ENCODE results near the gene HAGH.
"Not testable (repeated sequence)": the region's sequence is repeated elsewhere in the genome, so short reads cannot be mapped to it uniquely, and the experiment has no call there.

HAGH gene

DNA sequence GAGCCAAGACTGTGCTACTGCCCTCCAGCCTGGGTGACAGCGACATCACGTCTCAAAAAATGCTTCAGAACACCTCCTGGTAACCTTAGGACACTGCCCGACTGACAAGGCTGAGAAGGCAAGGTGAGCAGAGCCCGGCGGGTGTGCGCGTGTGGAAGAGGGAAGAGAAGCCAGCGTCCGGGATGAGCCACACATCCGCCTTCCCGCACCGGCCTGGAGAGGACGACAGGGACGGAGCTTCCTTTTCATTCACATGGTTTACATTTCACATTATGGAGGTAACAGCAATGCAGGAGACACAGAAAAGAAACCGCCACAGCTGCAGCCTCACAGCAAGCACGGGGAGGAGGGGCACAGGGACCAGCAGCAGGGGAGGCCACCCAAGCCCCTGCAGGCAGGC lies 16.5 kb downstream of the HAGH start:
- DNase-seq (ENCODE audit: low read depth) = no peak

DNA sequence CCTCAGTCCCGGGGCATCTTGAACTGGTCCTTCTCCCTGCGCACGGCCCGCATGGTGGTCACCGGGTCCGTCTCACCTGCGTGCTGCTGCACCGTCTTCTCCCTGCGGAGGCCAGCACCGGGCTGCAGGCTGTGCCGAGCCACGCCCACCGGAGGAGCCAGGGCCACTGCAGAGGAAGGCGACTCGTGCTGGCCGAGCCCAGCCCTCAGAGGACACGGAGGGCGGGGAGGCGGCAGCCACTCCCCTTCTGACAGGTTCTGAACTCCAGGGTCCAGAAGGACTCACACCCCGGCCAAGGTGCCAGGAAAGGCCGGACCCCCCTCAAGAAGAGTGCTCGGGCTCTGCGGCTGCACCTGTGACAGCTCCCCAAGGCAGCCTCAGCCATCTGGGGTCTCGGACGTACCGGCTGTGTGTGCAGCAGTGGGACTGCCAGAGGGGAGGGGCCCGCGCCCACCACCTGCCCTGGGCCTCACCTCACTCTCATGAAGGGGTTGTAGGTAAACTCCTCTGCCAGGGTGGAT lies 17.3 kb downstream of the HAGH start:
- no peak for DNase-seq (ENCODE audit: low read depth)

DNA sequence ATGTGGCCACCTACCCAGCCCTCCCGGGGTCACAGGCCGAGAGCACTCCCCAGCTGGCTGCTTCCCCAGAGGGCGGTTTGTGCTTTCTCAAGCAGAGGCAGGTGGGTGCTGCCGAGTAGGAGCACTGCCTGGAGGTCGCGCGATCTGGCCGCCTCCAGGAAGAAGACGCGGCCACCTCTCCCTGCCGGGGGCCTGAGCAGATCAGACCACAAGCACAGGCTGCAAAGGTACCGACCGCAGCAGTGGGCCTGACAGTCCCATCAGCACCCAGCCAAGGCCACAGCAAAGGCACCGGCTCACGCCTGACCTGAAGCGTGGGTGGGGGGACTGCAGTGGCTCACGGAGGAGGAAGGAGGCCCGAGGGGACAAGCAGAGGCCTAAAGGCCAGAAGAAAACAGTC lies 17.9 kb downstream of the HAGH start:
- DNase-seq (ENCODE audit: low read depth) = no peak

DNA sequence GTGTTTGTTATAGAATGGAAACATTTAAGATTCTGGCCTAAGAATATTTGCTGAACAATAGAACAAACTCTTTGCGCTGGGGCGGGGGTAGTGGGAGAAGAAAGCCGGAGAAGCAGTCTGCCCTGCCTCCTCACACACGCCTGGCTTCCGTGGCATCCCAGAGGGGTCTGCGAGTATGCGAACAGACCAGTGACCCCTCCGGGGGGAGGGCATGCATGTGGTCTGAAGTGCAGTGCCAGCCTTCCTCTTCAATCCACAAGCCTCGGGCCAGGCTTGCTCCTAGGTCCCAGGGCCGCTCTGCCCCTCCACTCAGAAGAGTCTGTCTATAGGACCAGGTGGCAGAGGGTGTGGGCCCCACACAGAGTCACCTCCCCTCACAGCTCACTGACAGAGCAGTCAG lies 19.0 kb downstream of the HAGH start:
- no peak for DNase-seq (ENCODE audit: low read depth)

DNA sequence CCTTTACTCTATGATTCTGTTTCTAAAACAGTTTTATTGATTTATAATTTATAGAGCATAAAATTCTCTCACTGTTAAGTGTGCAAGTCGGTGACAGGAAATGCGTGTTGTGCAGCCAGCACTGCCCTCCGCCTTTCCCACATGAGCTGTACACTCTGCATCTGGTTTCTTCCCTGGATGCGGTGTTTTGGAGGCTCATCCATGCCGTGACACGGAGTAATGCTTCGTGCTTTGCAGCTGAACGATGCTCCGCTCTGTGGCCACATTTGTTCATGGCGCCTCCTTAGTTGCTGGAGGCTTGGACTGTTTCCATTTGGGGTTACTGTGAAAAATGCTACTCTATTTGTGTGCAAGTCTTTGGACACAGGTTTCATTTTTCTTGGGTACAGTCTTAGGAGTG lies 25.9 kb downstream of the HAGH start:
- DNase-seq (ENCODE audit: low read depth) = peak; percentile 26

DNA sequence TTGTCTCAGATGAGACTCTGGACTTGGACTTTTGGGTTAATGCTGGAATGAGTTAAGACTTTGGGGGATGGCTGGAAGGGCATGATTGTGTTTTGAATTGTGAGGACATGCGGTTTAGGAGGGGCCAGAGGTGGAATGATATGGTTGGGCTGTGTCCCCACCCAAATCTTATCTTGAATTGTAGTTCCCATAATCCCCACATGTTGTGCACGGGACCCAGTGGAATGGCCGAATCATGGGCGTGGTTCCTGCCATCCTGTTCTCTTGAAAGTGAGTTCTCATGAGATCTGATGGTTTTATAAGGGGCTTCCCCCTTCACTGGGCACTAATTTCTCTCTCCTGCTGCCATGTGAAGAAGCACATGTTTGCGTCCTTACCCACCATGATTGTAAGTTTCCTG lies 27.4 kb downstream of the HAGH start:
- not testable (repeated sequence) for DNase-seq (ENCODE audit: low read depth)

DNA sequence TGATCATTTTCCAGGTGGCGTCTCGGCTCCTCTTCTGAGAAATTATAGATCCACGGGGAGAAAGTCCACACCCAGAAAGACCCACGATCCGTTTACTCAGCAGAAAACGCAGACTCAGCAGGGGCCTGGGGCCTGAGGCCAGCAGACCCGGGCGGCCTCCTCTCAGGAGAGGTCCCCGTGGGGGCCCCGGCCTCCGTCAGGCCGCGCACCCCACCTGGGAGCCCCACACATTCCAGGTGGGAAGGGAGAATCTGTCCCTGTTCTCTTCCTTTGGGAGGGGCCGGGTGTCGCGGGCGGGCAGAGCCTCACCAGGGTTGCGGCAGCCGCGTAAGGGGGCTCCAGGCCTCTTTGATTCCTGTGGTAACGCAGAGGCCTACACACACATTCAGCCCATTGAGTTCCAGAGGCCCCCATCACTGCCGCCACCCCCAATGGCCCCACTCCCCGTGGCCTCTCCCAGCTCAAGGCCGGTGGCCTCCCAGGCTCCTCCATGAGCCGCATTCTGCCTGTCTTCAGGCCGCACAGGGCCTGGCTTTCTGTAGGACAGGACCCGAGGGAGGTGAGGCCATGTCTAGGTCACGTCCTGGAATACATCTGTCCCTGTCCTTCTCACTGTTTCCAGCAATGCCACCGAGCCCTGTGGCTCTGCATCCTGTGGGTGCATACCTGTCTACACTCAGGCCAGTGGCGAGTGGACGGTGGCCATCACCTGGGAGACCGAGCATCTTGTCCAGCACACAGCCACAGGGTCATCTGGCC lies 31.5 kb downstream of the HAGH start:
- no peak for DNase-seq (ENCODE audit: low read depth)

DNA sequence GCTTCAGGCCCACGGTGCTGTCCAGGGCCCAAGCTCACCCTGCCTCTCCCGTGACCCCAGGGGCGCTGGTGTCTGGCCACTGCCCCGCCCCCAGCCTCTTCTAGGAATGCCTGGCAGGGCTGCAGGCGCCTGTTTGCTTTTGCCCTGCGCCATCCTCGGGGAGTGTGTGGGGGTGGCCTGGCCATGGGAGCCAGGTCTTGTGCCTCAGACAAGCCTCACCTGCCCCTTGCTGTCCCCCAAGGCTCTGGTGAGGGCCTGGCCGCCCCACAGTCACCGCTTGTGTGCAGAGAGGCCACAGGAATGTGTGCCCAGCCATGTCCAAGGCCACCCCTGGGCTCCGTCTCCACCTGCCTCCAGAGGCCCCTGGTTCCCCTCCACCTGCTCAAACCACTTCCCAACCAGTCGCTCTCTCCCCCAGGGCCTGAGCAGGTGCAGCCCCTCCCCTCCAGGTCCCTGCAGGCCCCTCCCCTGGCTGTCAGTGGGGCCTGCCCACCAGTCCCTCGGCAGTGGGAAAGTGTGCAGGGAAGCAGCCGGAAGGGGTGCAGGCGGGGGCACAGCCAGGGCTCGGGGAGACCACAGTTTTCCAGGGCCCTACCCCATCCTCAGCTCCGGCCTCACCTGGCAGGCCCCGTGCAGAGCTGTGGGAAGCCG lies 32.3 kb downstream of the HAGH start:
- no peak for DNase-seq (ENCODE audit: low read depth)

DNA sequence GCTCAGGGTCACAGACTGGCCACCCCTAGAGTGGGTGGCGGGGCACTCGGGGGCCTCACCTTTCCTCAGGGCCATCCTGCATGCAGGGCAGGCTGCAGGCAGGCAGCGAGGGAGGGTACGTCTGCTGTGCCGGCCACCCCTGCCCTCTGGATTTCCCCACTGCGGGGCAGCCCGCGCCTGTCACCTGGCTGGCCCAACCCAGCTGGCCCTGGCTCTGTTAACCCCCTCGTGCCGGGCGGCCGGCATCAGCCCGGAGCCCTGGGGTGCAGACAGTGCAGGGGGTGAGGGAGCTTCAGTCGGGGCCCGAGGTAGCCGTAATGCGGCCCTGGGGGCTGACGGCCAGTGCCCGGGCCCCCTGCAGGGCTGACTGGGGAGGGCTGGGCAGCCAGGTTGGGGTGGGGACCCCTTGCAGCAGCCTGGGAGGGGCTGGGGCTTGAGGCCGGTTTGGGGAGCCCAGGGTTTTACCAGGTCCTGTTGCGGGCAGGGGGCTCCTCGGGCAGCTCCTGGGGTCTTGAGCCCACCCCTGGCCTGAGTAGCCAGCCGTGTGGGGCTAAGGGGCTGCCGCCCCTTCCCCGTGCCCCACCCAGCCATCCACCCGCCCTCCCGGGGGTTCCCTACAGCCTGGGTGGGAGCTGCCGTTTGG lies 32.9 kb downstream of the HAGH start, which contains the start of gene IGFALS:
IGFALS (minus strand) TSS at position 128 of the 643 bp plus-strand sequence; CDS start at position 75, 53 bp downstream.
- no peak for DNase-seq (ENCODE audit: low read depth)

DNA sequence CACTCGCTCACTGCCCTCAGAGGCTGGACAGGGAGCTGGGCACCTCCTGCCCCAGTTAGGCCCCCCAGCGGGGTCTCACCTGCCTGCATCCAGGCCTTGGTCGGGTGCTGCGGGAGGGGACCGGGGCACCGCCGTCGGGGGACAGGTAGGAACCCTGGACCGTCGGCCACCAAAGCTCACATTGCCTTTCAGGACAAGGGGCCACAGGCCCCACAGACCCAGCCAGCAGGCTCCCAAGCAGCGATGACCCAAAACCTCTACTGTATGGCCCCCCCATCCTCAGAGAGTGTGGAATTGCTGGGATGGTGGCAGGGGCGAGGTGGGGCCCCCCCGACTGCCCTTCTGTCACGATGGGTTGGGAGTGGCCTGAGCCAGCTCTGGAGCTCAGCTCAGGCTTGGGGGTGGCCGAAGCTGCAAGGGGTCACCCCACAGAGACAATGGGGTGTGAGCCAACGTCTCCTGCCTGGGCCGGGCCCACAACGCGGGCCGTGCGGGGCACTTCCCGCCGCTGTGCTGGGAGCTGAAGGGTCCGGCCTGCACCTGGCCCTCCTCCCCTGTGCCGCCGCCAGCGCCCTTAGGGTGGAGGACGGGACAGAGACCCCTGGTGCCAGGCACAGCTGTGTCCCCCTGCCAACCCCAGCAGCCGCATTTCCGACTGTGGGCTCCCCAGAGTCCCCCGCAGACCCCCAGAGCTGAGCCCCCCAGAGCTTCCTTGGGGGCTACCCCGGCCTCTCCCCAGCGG lies 33.6 kb downstream of the HAGH start:
- no peak for DNase-seq (ENCODE audit: low read depth)

DNA sequence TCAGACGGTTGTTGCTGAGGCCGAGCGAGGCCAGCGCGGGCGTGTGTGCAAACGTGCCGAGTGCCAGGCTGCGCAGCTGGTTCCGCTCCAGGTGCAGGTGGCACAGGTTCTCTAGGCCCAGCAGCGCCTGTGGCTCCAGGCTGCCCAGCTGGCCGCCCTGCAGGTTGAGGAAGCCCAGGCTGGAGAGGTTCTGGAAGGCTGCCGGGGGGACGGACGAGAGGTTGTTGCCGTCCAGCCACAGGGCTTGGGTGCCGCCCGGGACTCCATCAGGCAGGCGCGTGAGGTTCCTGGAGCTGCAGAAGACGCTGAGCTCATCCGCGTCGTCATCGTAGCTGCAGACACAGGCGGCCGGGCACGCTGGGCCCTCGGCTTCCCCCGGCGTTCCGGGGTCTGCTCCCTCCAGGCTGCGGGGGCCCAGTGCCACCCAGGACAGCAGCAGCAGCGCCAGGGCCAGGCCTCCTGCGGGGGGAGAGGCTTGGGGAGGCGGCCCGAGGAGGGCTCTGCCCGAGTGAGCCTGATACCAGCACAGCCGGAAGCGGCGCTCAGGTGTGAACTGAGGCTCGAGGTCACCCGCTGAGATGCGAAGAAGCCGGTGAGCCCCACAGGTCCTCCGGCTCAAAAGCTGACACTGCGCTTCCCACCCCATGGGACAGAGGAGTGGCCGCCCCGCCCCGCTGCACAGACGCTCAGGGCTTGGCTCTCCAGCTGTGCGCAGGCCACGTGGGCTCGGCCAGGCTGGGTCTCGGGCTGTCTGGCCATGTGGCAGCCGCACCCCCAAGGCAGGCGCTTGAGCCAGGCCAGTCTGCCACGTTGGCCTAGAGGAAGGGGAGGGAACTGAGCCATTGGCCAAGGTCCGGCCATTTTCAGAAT lies 34.4 kb downstream of the HAGH start:
- no peak for DNase-seq (ENCODE audit: low read depth)

DNA sequence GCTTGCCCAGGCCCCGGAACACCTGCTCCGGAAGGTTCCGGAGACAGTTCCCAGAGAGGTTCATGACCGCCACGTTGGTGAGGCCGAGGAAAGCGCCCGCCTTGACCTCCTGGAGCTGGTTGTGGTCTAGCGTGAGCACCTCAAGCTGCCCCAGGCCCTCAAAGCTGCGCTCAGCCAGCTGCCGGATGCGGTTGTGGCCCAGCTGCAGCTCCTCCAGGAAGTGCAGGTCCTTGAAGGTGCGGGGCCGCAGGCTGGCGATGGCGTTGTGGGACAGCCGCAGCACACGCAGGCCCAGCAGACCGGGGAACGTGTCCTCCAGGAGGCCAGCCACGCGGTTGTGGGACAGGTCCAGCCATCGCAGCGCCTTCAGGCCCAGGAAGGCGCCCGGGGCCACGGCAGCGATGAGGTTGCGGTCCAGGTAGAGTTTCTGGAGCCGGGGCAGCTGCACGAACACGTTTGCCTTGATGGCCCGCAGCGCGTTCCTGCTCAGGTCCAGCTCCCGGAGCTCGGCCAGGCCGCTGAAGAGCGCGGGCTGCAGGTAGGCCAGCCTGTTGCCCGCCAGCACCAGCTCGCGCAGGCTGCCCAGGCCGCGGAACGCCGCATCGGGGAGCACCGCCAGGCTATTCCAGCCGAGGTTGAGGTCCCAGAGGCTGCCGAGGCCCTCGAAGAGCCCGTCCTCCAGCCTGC lies 35.2 kb downstream of the HAGH start:
- no peak for DNase-seq (ENCODE audit: low read depth)

DNA sequence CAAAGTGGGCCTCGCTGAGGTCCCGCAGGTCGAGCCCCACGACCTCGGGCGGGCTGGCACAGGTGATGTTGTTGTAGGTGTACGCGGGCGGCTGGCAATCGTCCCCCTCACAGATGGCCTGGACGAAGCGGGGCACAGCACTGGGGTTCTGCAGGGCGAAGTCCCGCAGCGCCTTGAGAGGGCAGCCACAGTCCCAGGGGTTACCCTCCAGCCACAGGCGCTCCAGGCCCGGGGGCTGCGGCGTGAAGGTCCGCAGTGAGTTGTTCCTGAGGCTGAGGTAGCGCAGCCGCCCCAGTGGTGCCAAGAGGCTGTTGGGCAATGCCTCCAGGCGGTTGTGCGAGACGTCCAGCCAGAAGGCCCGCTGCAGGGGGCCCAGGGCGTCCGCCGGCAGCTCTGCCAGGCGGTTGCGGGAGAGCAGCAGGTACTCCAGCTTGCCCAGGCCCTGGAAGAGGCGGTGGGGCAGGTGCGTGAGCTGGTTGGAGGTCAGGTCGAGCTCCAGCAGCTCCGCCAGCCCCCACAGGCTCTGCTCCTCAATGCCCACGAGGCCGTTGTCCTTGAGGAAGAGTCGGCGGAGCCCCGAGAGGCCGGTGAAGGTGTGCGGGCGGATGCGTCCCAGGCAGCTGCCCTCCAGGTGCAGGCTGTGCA lies 35.9 kb downstream of the HAGH start:
- DNase-seq (ENCODE audit: low read depth) = no peak

DNA sequence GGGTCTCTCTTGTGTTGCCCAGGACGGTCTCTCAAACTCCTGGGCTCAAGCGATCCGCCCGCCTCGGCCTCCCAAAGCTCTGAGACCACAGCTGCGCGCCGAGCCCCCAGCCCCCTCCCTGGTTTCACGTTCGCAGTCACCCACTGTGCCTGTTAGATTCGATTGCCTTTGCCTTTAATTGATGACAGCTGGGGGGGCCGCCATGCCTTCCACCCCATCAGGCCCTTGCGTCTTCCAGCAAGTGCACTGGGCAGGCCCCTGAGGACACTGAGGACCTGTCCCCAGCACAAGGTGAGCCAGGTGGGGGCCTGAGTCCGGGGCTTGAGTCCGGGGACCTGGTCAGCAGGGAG lies 36.4 kb downstream of the HAGH start:
- no peak for DNase-seq (ENCODE audit: low read depth)

DNA sequence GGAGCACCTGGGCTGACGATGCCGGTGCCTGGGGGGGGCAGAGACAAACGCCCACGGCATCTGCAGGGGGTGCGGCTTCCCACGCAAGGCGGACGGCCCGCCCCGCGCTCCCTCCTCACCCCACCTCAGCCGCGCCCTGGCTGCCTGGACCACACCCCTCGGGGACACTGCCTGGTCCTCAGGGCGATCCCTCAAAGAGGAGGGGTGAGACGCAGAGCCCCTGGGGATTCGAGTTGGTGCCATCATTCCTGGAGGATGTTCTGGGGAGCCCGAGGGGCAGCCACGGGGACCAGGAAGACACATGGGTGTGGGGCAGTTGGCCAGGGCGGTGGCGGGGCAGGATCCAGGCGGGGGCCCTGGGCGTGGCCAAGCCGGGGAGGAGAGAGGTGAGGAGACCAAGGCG lies 37.0 kb downstream of the HAGH start:
- no peak for DNase-seq (ENCODE audit: low read depth)

DNA sequence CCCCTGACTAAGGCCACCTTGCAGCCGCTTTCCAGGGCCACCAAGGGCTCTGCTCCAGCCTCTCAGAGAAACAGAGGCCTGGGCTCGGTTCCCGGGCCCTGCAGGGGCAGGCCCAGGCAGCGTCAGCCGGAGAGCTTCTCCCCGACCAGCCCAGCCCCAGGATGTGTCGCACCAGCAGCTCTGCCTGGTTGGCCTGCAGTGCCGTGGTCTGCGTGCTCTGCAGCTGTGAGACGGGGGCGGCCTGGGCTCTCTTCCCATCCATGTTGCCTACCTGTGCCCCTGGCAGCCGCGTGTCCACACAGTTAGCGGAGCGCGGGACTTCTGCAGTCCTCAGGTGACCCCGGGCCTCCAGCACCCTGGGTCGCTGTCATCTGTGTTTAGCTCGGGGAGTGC lies 37.9 kb downstream of the HAGH start:
- no peak for DNase-seq (ENCODE audit: low read depth)

DNA sequence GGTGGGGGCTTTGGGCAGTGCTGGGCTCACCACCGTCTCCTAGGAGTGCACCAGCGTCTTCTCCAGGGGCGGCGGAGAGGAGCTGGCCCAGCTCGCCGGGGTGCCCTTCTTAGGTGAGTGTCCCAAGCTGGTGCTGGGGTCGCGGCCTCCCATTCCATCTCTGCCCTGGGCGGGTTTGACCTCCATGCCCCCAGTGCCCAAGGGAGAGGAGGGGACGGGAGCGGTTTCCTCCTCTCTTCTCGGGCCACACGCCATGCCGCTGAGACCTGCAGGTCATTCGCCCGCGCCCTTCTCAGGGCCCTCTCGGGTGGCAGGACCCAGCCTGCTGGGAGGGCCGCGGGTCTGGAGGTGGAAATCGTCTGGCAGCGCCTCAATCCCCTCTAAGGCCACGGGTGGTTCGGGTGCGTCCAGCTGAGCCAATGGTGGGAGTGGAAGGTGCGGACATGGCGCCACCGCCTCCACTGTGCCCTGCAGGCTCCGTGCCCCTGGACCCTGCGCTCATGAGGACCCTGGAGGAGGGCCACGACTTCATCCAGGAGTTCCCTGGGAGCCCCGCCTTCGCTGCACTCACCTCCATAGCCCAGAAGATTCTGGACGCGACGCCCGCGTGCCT lies 38.4 kb downstream of the HAGH start:
- DNase-seq (ENCODE audit: low read depth) = no peak

DNA sequence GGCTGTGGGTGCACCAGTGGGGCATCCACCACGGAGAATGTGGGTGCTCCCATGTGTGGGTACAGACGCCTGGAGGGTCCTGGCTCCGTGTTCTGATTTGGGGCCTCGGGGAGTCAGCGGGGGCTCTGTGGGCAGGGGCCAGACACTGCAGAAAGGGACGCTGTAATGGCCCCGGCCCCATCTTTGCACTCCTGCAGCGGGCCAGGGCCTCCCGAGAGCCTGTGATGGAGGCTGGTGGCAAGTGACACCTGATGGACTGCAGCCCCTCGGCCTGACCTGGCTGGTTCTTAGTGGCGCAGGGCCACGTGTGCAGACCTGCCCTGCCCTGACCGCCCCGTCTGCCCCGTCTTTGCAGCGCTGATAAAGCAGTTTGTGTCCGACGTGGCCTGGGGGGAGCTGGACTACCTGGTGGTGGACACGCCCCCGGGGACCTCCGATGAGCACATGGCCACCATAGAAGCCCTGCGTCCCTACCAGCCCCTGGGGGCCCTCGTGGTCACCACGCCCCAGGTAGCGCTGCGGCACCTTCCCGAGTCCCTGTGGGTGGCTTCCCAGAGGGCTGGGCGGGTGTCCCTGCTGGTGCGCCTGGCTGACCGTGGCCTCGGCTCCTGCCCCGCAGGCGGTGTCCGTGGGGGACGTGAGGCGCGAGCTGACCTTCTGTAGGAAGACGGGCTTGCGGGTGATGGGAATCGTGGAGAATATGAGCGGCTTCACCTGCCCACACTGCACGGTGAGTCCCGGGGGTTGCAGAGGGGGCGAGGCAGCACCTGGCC lies 39.1 kb downstream of the HAGH start:
- DNase-seq (ENCODE audit: low read depth) = no peak

DNA sequence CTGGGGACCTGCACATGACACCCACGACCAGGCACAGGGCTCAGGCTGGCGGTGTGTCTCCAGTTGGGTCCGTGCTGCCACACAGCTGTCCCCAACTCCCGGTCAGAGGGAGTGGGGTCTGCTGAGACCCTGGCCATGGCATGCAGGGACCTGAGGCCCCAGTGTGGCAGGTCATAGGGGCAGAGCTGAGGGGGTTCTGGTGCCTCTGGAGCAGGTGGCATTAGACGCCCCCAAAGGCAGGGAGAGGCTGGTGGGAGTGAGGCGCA lies 39.6 kb downstream of the HAGH start:
- no peak for DNase-seq (ENCODE audit: low read depth)

Measured in ELR (cell line).